Globus pallidus (tissue), 1 donor: ENCODE measurements around the gene TRIM3.

ENCODE experiments used
- DNase-seq: peaks from one replicate; pipeline ENCODE4 v3.0.0-alpha.2; 2015; ENCODE audit warnings: low spot score

The TRIM3 gene

DNA sequence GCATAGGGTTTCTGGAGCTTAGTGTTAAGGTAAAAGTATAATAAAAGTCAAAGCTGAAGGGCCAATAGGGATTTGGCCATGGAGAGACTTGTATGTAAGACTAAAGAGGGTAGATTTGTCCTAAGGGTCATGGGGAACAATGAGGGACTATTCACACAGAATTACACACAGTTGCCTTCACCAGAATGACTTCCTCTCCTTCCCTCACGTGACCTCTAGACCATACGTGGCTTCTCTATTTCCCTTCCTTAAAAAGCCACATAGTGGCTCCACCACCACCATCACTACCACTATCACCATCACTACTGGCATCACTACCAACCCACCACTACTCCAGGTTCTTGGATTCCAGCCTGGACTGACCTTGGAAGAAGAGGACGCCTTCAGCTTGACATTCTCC, 35.7 kb downstream of the TRIM3 start:
- DNase-seq, result no peak

DNA sequence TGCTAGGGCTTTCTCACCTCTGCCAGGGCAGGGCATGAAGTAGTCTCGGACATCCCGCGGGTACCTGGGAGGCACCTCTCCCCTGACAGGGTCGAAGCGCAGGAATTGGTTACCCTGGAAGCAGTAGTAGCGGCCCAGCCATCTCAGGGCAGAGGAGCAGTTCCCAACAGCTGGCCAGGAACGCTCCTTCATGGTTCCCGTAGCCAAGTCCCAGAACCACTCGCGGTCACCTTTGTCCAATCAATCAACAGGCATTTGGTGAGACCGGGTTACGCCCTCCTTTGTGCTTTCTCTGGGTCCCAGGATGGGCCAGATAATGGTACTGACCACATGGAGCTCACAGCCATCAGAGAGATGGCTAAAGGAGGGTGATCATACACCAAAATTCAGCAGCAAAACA, 36.3 kb downstream of the TRIM3 start:
- no peak for DNase-seq

DNA sequence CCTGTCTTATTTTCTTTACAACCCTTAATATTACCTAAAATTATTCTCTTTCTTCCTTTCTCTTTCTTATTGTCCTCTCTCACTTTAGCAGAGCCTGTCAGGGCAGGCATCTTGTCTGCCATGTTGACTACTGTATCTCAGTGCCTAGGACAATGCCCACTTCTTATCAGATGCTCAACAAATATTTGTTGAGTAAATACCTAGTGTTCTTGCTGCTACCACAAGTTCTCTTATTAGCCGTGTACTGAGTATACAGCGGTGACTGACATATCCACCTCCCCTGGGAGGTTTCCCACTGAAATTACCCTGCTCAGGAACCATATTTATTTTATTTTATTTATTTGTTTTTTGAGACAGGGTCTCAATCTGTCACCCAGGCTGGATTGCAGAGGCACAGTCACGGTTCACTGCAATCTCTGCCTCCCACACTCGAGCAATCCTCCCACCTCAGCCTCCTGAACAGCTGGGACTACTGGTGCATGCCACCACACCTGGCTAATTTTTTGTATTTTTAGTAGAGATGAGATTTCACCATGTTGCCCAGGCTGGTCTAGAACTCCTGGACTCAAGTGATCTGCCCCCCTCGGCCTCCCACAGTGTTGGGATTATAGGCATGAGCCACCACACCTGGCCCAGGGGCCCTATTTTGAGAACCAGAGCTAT, 39.6 kb downstream of the TRIM3 start:
- no peak for DNase-seq

DNA sequence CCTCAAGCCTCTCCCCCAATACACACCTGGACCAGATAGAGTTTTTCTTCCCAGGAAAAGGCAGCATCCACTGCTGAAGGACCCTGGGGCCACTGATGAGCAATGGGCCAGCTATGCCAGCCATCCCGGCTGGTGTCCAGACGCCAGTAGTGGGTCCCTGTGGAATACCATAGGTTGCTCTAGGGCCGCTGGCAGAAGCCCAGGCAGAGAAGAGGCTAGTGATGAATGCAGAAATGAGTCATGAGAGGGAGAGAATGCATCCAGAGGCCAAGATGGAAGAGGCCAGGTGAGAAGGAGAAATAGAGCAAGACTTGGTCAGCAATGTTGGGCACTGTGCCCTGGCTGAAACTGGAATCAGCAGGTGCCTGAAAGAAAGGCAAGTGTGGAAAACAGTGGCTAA, 41.9 kb downstream of the TRIM3 start:
- DNase-seq, result no peak

DNA sequence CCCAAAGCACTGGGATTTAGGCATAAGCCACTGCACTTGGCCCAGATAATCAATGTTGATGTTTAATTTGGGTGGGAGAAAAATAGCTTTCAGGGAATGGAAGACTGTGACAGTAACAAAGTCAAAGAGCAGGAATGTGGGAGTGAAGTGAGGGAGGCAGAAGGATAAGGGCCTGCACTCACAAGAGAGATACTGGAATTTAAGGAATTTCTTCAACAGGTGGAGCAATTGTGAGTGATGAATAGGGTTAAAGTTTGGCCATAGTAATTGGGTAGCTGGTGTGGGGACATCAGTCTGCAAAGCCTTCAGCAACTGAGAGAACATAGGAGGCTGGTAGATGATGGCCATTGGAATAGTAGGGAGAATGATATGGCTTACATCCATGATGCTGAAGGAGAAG, 46.2 kb downstream of the TRIM3 start:
- no peak for DNase-seq

DNA sequence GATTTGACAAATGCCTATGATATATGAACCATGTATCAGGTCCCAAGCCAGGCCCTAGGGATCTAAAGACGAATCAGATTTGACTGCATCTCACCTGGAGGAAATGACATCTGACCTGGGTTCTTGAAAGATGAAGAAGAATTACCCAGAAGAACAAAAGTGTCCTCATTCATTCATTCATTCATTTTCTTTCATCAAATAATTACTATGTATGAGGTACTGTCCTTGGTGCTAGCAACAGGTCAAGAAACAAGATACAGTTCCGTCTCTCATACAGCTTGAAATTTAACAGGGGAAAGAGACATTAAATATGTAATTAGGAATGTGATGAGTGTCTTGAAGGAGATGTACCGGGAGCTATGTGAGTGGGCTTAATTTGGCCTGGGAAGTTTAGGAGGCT, 53.1 kb downstream of the TRIM3 start:
- DNase-seq, result no peak

DNA sequence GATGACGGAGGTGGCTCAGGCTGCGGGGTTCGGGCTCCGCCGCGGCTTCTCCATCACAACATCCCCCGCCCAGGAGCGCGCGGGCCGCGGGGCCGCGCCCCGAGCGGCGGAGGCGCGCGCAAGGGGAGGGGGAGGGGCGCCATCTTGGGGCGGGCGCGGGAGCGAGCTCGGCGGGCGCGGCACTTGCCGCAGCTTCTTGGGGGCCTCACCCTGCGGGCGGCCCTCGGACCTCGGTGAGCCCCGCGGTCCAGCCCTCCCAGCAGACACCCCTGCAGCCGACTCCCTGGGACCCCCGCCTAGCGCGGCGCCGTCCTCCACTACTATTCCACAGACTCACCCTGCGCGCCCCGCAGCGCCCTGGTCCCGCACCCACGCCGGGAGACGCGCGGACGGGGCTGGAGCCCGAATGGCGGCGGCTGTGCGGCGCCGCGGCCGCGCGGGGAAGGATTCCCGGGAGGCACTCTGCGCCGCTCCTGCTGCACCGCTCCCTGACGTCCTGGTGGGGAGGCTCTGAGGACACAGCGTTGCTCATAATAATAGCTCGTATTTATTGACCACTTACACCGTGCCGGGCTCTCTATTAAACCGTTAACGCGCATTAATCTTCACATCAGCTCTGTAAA, 54.6 kb downstream of the TRIM3 start, which contains the start of gene APBB1:
Gene APBB1, minus strand, starts transcription at position 86 of the 623 bp plus-strand sequence. CDS start 7,747 bp downstream, outside the sequence.
- DNase-seq, result peak; percentile 78

DNA sequence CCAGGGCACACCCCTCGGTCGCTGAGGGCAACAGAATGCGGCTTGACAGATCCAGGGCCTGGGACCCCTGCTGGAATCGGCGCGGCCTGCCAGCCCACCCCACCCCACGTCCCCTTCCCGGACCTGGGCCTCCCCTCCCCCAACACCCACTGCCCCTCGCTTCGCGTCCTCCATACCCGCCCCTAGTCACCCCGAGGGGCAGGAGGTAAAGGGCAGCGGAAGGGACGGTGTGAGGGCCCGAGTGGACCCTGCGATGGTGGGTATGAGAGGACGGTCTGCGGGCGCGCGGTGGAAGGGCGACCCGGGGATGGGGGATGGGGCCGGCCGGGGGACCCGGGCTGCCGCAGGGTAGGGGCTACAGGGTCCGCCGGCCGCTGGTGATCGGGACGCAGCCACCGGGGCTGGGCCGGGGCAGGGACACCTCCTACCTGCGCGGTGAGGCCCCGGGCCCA, 55.2 kb downstream of the TRIM3 start:
- DNase-seq, result no peak

DNA sequence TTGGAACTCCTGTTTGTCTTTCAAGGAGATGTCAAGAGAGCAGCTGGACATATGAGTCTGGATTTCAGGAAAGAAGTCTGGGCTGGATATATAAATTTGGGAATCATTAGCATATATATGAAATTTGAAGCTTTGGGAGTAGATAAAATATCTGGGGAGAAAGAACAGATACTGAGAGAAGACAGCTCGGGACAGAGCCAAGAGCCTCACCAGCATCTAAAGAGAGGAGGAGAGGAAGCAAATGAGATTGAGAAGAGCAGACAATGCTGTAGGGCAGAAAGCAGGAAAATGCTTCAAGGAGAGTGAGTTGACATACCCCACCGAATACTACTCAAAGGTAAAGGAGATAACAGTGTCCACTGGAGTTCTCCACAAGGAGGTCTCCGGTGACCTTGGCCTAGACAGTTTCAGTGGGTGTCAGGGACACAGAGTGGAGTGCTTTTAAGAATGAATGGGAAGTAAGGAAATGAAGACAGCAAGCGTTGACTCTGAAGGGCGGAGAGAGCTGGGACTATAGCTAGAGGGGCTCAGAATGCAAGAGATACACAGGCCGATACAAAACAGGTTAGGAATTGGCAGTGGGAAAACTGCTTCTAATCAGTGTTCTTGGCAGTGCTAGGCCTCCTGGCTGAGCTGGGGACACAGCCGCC, 55.7 kb downstream of the TRIM3 start:
- DNase-seq, result no peak

DNA sequence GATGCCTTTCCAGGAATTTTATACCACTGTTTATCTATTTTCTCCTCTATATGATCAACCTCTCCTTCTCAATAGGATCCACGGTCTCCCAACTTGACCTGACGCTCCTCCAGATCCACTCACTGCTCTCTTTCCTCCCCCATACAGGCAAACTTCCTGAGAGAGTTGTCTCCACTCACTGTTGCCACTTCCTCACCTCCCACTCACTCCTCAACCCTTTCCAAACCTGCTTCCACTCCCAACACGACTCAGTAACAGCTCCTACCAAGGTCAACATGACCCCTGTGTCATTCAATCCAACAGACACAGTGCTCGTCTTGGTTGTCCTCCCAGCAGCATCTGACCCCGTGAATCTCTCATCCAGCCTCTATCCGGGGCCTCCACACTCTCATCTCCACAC, 57.9 kb downstream of the TRIM3 start:
- DNase-seq, result no peak

DNA sequence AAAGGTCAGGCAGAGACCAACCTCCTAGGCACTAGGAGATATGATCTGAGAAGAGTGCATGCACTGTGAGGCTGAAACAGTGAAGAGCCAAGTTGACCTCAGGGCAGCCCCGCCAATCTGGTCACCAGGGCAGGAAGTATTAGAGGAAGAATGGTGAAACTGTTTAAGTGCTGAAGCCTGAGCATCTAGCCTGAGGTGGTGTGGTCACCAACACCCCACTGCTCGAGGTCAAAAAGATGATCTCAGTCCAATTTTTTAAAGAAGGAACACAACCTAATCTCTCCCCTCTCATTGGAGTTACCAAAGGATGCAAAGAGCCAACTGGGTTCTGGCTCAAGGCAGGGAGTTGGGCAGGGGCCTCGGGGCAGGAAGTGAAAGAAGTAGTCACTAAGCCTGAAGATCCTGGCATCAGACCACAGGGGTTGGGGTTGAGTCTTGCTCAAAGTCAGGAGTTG, 58.8 kb downstream of the TRIM3 start:
- DNase-seq, result no peak

DNA sequence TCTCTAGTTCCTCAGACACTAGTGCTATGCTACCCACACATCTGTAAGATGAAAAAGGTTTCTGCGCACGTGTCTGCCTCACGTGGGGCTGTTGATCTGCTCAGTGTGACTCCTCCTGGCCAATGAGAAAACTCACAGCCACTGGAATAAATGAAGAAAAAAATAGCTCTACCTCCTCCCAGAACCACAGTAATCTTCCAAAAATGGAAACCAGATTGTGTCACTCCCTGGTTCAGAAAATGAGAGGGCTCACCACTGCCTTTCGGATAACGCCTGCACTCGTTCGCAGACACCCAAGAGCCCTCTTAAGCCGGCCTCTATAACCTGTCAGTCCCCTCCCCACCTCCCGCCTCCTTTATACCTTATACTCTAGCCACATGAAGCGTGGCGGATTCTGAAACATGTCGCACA, 59.9 kb downstream of the TRIM3 start:
- no peak for DNase-seq

DNA sequence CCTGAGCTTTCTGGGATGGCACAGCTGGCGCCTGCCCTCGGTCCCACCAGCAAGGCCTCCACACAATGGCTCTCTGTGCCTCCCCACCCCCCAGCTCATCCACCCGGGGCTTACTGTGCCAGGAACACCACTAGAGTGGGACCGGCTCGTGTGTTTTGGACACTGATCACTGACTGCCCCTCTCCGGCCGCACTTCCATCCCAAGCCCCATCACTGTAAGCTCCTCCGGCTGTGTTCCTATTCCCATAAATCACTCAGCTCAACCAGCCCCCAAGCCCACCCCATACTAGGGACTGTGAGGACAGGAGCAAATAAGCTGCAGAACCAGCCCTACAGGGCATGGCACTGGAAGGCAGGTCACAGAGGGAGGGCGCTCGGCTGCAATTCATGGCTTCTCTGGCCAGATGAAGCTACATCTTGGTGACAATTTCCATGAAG, 62.1 kb downstream of the TRIM3 start:
- DNase-seq, result peak; percentile 94

DNA sequence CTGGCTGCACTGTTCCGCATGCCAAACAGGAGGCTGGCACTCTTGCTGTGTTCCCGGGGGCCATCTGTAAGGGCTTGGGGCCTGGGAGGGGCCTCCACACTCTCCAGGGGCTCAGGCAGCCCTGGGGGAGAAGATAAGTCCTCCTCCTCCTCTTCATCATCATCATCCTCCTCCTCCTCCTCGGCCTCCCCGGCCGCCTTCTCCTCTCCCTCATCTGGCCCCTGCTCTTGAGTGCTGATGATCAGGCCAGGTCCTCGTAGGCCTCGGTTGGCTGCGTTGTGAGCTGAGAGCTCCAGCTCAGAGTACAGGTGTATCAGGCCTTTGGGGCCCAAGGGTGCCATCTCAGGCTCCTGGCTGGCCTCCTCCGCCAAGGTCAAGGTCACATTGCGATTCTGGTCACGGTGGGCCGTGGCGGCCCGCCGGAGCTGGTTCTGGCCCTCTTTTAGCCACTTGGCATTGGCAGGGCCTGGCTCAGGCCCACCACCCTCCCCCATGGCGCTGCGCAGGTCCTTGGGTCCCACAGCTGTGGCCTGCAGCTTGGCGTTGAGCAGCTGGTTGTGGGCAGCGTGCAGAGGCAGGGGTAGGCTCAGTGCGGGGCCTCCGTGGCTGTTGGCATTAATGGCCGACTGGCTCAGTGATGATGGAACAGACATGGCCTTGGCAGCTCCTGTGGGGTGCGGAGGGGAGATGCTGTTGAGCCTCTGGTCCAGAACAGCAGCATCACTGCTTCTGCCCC, 62.9 kb downstream of the TRIM3 start:
- peak; percentile 83 for DNase-seq

DNA sequence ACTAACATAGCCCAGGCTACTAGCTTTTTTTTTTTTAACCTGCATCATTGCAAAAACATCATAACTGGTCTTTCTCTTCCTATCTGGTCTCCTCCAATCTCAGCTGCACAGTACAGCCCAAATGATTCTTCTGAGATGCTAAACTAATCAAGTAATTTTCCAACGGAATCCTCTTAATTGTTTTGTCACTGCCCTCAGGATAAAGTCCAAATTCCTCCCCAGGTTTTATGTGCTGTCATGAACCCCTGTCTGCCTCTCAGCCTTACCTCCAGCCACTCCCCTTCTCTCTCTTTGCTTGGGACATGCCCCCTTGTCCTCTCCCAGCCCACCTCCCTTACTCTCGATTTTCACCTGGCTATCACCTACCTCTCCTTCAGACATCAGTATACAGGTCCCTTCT, 67.4 kb downstream of the TRIM3 start:
- DNase-seq, result no peak

DNA sequence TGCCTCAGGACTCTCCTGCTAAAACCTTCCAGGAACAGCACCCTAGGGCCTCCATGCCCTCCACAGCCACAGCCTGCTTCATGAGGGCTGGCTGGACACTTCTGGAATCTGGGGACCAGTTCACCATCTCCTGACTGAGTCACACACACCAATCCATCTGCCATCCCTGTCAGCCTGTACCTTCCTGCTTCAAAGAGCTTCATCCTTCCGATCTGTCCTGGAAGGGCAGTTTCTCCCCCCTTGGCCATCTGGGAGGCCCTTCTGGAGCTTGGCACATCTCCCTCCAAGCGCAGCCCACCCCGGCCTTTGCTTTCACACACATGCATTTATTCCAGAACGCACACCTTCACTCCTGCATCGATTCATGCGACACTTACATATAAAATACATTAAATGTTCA, 67.9 kb downstream of the TRIM3 start:
- DNase-seq, result no peak

DNA sequence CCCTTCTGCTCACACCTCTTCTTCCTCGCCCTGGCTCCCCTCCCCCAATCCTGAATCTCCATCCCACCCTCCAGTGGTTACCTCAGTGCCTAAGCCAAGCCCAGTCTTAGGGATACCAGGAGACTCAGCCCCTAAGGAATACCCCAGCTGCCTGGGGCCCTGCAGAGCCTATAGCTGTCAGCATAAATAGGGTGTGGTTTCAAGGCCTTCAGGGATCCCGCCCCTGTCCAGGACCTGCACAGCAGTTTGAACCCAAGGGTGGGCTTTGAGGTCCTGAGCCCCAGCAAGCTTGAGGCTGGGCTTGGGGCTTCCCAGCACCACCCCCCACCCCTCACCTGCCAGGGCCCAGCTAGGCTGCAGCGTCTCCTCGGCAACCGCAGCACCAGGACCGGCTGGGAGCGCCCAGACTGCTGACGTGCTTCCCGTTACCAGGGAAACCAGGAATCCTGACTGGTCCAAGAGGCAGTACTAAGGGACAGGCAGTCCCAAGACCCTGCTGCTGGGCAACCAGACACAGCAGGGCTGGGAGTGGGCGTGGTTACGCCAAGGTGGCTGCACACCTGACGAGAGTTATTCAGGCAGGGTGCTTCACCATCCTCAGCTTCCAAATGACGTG, 68.6 kb downstream of the TRIM3 start:
- DNase-seq, result peak; percentile 70

DNA sequence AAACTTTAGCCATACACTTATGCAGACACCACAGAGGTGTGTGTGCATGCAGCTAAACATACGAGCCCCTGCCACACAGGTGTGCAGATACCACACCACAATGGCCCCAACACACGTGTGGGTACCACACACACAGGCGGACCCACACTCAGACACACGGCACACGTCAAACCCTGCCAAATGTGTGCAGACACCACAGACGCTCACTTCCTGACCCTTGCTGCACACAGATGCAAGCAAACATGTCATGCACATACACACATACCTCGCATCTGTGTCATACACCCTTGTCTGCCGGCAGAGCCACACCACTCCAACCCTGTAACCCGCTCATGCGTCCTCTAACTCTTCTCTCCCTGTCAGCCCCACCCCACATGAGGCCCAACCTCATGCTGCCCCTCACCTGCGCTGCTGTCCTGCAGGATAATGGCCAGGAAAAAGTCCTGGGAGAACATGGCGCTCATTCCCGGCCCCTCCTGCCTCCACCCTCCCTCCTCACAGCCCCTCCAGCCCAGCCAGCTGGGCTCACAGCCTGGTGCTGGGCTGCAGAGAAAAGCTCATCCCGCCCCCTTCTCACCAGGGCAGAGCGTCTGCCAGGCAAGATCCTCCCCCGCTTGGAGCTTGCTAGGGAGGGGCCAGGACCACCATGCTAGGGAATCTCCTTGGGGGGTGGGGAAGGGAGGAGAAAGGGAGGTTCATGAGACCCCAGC, 69.2 kb downstream of the TRIM3 start:
- DNase-seq, result peak; percentile 77

DNA sequence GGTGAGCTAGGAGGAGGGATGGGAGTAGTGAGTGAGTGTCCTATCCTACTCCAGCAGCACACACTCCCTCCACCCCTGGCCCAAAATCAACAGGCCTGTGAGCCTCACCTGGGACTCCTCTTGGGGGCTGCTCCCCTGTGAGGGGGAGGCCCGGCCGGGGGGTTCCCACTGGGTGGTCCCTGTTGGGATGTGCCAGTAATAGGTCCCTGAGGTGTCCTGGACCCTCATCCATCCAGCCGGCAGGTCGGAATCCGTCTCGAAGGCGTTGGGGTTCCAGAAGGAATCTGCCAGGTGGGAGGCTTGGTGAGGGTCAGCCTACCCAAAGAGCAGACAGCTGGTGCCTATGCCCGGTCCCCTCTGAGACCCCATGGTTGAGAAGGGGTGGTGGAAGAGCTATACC, 70.2 kb downstream of the TRIM3 start:
- no peak for DNase-seq

DNA sequence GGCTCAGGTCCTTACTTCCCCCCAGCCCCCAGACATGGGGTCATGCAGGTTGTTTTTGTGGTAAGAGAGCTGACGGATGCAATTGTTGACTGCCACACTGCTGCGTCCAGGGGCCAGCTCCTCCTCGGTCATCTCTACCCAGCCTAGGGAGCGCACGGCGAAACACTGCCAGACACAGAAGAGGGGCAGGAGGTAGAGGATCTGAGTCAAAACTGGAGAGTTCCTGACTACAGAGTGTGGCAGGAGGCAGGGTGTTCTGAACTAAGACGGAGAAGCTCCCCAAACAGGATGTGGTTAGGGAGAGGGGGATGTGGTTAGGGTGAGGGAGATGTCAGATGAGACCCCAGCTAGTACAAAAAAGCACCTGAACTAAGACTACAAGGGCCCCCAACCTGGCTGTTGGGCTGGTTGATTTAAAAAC, 71.2 kb downstream of the TRIM3 start:
- no peak for DNase-seq

DNA sequence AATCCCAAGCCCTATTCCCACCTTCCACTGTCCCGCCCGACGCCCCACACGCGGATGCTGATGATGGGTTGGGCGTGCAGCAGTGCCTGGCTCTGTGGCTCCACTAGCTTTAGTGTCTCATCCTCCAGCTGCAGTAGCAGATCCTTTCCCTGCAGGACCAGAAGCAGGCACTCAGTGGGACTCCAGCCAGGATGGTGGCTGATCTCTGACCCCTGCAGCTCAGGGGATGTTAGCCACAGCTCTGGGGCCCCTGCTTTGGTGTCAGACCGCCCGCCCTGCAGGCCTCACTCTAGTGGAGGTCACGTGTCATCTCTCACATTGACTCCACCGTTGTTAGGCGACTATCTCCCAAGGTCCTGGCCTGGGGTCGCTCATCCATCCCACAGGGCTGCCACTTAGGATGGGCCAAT, 71.7 kb downstream of the TRIM3 start:
- no peak for DNase-seq
